GM23248 (cell line): ENCODE measurements around the gene TBX21.

Source experiments
- EZH2 ChIP-seq: fragments of 200-600 bp; sonication (generic); IDR thresholded peaks from 2 replicates; pipeline ENCODE4 v1.6.1; 2018; ENCODE audit warnings: antibody characterized with exemption, mild to moderate bottlenecking; ENCODE audit not compliant: insufficient read depth, poor library complexity, severe bottlenecking
- EZH2phosphoT487 ChIP-seq: fragments of 200-600 bp; sonication (generic); IDR thresholded peaks from 2 replicates; pipeline ENCODE4 v1.6.1; 2018; ENCODE audit warnings: antibody characterized with exemption, moderate library complexity, mild to moderate bottlenecking, low read depth; ENCODE audit not compliant: insufficient read depth

GRCh38 chr17:47719411-47720152 is 13.5 kb upstream of the TBX21 start:
- no peak for TF ChIP-seq EZH2phosphoT487
- TF ChIP-seq EZH2 = no peak
